Measurements from ENCODE around the gene CD22.

The CD22 gene

DNA sequence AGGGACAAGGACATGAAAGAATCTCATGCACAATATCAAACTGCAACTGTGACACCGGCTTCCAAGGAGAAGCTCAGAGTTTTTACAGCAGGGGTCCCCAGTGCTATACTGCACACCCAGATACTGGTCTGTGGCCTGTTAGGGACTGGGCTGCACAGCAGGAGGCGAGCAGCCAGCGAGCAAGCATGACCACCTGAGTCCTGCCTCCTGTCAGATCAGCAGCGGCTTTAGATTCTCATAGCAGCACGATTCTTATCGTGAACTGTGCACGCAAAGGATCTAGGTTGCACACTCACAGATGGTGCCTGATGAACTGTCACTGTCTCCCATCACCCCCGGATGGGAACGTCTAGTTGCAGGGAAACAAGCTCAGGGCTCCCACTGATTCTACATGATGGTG is 13.1 kb upstream of the CD22 start:
- no peak for DNase-seq

DNA sequence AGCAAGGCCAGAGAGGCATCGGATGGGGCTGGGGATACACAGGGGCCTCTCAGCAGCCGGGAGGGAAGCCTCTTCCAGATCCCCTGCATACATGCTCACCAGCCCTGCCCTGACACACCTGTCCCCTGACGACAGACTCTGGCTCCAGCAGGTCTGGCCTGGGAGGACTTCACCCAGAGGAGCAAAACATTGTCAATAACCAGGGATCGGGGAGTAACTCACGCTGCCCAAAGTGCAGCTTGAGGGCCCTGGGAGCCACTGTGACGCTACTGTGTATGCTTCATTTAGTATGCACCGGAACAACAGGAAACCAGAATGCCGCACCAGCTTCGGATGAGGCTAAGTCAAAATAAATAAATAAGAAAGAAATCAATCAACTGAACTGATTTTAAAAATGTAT is 12.4 kb upstream of the CD22 start:
- no peak for DNase-seq

DNA sequence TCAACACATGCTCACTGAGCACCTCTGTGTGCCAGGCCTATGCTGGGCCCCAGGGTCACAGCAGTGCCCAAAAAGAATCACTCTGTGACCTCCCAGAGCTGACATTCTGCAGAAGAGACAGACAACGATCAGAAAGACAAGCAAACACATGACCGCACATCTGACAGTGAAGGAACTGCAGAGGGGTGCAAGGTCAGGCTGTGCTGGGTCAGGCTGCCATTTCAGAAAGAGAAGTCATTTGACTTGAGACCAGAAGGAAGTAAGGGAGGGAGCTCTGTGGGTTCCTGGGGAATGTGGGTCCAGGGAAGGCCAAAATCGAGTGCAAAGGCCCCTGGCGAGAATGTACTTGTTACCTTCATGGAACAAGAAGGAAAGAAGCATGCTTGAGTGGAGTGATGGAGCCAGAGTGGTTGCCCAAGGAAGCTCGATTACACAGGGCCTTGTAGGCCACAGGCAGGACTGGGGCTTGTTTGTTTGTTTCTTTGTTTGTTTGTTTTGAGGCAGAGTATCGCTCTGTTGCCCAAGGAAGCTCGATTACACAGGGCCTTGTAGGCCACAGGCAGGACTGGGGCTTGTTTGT is 11.4 kb upstream of the CD22 start:
- peak in 1 of 2 experiments; percentile 8 for DNase-seq

DNA sequence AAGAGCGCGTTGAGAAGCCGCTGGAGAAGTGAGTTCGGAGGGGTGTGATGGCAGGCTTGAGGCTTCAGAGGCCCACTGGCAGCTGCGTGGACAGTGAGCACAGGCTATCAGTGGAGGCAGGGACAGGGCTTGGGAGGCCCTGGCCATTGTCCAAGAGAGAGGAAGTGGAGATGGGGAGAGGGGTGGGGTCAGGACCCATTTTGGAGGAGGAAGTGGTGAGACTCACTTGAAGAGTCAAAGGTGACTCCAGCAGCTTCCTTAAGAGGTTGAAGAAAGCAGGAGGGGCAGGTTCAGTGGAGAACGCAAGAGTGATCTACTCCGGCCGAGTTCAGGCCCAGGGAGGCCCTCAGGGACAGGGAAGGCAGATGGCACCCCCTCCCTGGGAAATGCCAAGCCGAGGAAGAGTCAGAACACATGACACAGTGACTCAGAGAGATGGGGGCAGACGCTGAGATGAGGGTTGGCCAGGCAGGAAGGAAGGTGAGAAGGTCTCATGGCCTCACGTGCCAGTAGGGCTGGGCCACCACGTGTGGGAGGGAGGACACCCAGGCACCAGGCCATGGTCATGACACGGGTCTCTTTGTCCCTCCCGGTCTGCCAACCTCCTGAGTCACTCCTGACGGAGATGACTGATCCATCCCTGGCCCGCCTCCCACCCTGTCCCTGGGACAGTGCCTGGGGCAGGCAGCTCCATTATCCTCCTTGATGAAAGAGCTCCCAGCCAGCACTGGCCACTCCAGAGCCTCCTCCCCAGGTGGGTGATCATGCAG is 10.1 kb upstream of the CD22 start:
- peak; percentile 9 to 19 for DNase-seq

DNA sequence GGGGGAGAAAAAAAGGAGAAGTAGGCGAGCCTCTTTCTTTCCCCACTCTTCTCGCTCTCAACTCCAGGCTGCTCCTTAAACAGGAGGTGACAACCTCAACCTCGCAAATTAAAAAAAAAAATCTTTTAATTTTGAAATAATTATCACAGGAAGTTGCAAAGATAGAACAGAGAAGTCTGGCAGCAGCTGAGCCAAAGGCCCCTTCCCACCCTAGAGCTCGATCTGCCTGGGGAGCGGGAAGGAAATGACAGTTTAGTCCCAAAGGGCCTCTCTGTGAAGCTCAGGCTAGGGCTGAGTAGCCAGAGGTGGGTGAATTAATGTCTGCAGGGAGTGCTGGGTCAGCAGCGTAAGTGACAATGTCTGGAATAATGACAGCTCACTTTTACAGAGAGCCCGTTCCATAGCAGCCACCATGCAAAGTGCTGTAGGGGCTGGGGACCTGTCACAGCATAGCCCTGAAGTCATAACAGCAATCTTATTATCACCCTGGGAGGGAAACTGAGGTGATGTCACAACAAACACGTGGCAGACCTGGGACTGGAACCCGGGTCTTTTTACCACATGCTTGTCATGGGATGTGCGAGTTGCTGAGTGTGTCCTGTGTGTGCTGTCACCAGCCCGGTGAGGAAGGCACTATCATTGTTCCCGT is 8.8 kb upstream of the CD22 start:
- DNase-seq: peak; percentile 65 to 78

DNA sequence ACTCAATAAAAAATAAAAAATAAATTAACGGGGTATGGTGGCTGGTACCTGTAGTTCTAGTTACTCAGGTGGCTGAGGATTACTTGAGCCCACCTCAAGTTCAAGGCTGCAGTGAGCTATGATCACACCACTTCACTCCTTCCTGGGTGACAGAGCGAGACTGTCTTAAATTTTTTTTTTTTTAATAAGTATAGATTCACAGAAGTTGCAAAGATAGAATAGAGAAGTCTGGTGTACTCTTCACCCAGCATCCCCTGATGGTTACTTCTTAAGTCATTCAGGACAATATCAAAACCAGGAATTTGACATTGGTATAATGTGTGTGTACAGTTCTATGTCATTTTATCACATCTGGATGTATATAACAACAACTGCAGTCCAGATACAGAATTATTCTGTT is 7.7 kb upstream of the CD22 start:
- no peak for DNase-seq

DNA sequence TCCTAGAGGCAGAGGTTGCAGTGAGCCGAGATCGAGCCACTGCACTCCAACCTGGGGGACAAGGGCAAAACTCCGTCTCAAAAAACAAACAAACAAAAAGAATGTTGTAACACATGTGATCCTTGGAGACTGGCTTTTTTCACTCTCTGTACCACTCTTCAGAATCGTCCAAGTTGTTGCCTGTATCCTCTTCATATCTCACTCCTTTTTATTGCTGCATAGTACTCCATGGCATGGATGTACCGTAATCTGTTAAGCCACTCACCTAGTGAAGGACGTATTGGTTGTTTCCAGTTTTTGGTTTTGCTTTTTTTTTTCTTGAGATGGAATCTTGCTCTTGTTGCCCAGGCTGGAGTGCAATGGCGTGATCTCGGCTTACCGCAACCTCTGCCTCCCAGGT is 7.0 kb upstream of the CD22 start:
- no peak for DNase-seq

DNA sequence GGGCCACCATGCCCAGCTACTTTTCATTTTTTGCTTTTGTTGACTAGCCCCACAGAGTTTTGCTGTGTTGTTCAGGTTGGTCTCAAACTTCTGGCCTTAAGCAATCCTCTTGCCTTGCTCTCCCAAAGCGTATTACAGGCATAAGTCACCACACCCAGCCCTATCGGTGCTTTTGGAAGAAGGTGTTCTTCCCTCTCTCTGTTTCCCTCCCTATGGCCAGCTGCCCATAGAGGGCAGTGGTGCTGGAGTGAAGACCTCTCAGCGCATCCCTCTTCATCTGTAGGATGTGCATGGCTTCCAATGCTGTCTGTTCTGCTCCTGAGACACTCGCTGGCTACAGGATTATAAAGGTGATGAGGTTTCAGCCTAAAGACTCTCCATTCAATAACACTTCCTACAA is 1.3 kb upstream of the CD22 start:
- DNase-seq: no peak

DNA sequence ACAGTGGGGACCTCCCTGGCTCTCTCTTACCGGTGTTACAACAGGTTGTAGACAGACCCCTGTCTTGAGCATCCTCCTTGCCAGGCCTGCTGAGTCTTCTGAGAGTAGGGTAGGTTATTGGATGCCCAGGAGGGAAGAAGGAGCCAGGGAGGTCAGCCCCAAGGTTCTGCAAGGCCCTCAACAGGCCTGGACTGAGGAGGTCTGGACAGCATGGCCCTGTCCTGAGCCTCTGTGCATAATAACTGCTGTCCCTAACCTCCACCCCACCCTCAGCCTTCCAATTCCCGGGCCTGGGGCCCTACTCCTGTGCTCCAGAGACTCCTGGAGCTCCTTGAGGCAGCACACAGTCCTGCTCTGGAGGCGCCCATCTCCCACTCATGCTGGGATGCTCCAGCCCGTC is 336 bp downstream of the CD22 start:
- DNase-seq: no peak

DNA sequence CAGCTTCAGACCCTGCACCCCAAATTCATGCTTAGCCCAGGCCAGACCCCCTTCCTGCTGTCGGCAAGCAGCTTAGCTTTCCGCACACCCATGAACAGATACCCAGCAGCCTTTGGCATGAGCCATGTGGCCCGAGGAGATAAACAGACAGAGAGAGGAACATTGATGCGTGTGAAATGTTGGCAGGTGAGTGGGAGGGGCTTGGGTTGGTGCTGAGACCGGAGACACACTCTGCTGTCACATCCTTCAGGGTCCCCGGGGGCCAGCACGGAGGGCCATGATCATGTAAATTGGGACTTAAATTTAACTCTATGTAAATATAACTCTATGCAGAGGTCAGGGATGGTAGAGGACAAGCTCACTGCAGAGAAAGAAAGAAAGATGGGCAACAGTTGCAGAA is 1.5 kb downstream of the CD22 start:
- DNase-seq: no peak

DNA sequence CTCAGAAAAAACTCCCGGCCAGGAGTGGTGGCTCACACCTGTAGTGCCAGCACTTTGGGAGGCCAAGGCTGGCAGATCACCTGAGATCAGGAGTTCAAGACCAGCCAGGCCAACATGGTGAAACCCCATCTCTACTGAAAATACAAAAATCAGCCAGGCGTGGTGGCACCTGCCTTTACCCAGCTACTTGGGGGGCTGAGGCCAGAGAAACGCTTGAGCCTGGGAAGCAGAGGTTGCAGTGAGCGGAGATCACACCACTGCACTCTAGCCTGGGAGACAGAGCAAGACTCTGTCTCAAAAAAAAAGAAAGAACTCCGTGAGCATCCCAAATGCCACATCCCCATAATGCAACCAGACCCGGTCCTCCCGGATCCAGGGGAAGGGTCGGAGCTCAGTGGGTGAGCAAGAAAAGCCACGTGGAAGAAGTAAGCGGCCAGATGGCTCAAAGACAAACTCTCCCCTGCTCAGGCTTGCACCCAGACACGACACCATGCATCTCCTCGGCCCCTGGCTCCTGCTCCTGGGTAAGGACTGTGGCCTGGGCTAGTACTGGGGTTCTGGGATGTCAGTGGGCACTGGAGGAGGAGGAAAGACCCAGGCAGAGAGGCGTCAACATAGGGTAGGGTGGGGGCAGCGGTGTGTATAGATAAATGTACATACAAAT is 2.7 kb downstream of the CD22 start:
- DNase-seq: no peak

DNA sequence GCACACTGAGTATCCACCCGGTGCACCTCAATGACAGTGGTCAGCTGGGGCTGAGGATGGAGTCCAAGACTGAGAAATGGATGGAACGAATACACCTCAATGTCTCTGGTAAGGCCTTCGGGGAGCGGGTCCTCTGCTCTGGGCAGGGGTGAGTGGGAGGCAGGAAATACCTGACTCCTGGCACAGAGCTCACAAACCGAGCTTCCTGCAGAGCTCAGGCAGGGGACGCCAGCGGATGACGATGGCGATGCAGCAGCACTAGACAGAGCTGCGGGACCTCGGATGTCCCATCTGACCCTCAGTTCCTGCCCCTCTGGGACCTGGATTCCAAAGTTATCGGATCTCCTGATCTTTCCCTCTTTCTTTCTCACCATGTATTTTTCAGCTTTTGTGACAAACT is 3.8 kb downstream of the CD22 start:
- DNase-seq: no peak

DNA sequence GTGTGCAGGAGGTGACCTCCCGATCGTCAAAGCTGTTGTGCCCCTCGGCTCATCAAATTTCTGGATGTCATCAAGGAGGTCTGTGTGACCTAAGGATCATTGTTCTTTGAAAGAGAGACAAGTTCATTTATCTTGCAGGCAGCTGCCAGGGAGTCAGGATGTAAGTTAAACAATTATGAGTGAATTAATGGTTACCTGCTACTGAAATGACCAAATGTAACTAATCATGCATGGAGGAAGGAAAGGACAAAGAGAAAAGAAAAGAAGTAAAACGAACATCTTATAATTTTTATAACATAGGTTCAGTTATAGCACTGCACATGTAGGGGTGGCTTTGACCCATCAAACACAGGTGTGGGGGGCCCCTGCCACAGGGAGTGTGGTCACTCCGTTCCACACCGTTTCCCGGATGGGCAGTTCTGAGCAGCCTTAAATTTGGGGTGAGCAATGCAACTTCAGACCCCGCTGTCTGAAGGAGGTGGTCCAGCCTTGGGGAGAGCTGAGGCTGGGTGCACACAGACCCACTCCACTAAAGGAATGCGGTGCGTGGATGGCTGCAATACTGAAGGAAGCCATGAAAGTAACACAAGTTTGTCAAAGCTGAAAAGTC is 5.3 kb downstream of the CD22 start:
- DNase-seq: no peak

DNA sequence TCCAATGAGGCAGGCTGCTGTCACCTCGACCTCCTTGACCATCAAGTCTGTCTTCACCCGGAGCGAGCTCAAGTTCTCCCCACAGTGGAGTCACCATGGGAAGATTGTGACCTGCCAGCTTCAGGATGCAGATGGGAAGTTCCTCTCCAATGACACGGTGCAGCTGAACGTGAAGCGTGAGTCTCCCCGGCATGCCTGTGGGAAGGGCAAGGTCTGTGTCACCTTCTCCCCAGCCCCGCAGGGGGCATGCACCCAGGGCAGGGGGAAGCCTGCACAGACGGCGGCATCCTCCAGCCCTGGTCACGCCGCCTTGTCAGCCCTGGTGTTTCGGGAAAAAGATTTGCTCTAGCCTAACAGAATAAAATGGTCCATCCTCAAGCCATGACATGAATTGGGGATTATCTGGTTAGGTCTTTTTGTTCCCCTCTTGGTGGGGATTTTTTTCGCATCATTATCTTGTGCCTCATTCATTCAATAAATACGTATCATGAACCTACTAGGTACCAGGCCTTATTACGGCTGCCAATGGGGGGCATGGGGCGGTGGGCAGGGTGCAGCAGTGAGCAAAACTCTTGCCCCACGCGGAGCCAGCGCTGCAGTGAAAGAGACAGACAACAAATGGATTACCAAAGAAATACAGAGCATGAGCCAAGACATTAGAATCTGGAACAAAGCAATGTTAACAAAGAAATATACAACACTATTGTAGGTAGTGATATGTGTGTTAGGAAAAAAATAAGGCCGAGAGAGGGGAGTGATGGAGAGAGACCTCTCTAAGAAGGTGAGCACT is 7.4 kb downstream of the CD22 start:
- no peak for DNase-seq

DNA sequence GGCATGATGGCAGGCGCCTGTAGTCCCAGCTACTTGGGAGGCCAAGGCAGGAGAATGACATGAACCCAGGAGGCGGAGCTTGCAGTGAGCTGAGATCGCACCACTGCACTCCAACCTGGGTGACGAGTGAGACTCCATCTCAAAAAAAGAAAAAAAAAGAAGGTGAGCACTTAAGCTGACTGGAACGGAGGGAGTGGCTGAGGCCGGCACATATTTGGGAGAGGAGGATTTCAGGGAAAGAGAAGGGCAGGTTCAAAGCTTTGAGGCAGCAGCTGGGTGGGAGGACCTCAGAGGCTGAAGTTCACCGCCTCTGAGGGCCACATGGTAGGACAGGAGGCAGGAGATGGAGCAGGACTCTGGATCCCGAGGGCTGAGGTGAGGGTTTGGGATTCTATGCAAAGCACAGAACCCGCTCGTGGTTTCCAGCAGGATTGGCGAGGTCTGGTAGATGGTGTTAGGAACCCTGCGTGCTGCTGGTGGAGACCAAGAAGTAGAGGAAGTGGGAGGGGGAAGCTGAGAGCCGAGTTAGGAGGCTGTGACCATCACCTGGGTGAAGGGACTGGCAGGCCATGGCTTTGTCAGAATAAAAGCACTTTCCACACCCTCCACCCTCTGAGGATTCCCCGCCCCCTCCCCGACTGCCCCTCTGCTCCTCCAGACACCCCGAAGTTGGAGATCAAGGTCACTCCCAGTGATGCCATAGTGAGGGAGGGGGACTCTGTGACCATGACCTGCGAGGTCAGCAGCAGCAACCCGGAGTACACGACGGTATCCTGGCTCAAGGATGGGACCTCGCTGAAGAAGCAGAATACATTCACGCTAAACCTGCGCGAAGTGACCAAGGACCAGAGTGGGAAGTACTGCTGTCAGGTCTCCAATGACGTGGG is 8.4 kb downstream of the CD22 start:
- no peak for DNase-seq

DNA sequence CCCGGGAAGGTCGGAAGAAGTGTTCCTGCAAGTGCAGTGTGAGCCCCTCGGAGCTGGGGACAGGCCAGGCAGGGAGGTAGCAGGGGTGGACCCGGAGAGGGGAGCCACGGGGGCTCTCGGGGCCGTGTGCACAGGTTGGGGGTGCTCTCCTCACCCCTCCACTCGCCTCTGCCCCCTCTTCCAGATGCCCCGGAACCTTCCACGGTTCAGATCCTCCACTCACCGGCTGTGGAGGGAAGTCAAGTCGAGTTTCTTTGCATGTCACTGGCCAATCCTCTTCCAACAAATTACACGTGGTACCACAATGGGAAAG is 9.0 kb downstream of the CD22 start:
- DNase-seq: no peak

DNA sequence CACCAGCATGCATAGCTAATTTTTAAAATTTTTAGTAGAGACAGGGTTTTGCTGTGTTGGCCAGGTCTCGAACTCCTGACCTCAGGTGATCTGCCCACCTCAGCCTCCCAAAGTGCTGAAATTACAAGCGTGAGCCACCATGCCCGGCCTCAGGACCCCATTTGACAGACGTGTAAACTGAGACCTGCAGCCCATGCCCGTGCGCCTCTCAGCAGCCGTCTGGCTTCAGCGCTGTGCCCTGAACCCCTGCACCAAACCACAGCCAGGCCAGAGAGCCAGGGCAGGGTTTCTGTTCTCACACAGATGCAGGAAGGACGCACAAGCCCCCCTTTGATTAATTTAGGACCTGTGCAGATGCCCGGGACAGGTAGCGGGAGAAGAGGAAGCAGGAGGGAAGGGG is 11.4 kb downstream of the CD22 start:
- DNase-seq: no peak

DNA sequence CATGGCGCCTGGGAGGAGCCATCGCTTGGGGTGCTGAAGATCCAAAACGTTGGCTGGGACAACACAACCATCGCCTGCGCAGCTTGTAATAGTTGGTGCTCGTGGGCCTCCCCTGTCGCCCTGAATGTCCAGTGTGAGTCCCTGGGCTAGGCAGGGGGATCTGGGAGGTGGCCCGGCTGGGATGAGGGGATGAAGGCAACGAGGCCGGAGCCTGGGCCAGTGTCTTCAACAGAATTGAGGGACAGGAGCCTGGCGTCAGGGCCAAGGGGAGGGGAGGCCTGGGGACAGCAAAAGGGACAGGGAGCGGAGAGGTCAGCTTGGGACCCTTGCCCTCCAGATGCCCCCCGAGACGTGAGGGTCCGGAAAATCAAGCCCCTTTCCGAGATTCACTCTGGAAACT is 12.0 kb downstream of the CD22 start:
- DNase-seq: no peak

DNA sequence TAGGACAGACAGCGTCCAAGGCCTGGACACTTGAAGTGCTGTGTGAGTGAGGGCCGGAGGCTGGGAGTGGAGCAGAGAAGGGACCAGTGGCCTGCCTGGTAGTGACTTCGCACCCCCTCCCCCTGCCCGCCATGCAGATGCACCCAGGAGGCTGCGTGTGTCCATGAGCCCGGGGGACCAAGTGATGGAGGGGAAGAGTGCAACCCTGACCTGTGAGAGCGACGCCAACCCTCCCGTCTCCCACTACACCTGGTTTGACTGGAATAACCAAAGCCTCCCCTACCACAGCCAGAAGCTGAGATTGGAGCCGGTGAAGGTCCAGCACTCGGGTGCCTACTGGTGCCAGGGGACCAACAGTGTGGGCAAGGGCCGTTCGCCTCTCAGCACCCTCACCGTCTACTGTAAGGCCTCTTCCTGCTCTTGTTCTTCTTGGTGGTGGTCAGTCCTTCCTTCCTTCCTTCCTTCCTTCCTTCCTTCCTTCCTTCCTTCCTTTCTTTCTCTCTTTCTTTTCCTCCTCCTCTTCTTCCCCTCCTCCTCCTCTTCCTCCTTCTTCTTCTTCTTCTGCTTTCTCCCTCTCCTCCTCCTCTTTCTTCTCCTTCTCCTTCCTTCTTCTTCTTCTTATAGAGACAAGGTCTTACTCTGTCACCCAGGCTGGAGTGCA is 12.7 kb downstream of the CD22 start:
- DNase-seq: no peak

DNA sequence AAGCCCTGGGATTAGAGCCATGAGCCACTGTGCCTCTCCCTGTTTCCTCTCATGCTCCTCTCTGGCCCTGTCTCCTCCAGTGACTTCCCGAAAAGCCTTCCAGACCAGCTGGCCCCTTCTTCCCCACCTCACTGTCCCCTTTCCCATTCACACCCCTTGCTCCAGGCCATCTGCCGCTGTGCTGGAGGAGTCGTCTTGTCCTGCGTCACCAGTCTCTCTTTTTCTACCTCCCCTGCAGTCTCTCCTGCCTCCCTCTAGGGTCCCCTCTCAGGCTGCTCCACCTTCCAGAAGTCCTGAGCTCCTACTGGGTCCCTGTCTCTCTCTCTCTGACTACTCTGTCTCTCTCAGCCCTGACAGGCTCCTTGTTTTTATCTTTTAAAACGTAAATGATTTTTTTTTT is 13.4 kb downstream of the CD22 start:
- DNase-seq: no peak

DNA sequence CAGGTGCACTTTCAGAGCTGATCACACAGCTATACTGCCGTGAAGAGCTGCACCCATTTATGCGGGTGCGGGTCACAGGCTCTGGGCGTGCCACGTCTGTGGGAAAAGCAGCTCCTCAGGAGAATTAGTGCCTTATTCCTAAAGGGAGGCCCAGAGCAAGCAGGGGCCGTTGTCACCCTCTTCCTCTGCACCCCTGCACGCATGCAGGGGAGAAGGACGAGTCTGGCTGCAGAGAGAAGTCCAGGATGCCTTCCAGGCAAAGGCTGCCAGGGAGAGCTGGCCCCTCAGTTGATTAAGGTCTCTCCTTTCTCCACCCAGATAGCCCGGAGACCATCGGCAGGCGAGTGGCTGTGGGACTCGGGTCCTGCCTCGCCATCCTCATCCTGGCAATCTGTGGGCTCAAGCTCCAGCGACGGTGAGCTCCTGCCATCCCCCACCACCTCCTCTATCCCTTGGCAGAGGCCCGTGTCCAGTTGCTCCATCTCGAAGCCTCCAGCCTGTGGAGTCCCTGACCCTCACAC is 15.6 kb downstream of the CD22 start:
- no peak for DNase-seq
